Right kidney (tissue), 1 donor: ENCODE results near the gene SLC35D3.
"Not testable (repeated sequence)": the region's sequence is repeated elsewhere in the genome, so short reads cannot be mapped to it uniquely, and the experiment has no call there.

ENCODE experiments used
- DNase-seq: peaks from one replicate; pipeline ENCODE4 v3.0.0-alpha.2; 2016

The SLC35D3 gene

GRCh38 chr6:136967876-136968752 is 46.0 kb downstream of the SLC35D3 start:
- peak; percentile 42 for DNase-seq

- no peak for DNase-seq
Measured at GRCh38 chr6:136968837-136969236, 46.7 kb downstream of the SLC35D3 start.

- DNase-seq, result no peak
Measured at GRCh38 chr6:136969433-136969832, 47.3 kb downstream of the SLC35D3 start.

- no peak for DNase-seq
Measured at GRCh38 chr6:136969930-136970329, 47.8 kb downstream of the SLC35D3 start.

GRCh38 chr6:136971609-136972008 is 49.5 kb downstream of the SLC35D3 start:
- DNase-seq, result no peak

GRCh38 chr6:136973781-136974180 is 51.7 kb downstream of the SLC35D3 start:
- DNase-seq, result not testable (repeated sequence)
